NB4 (cell line): Measurements from ENCODE around the gene COX6A2.

Experiments
- DNase-seq: peaks from one replicate; pipeline ENCODE4 v3.0.0; 2010; ENCODE audit warnings: low read depth
- H3K4me3 ChIP-seq: one replicate; pipeline ENCODE4 v1.5.1; 2011; ENCODE audit warnings: mild to moderate bottlenecking, low read depth, low read length, moderate library complexity
- CTCF ChIP-seq: IDR thresholded peaks from one replicate; pipeline ENCODE4 v1.5.1; 2012; ENCODE audit warnings: low read depth, low read length
- MAX ChIP-seq: IDR thresholded peaks from 2 replicates; pipeline ENCODE4 v1.6.1; 2011; ENCODE audit warnings: low read depth, low read length
- MYC ChIP-seq: IDR thresholded peaks from 2 replicates; pipeline ENCODE4 v1.6.1; 2011; ENCODE audit warnings: low read depth, low read length
- POLR2A ChIP-seq: IDR thresholded peaks from 2 replicates; pipeline ENCODE4 v1.6.1; 2011; ENCODE audit warnings: mild to moderate bottlenecking; ENCODE audit not compliant: insufficient read length; ENCODE audit errors: extremely low read depth

The COX6A2 gene

GRCh38 chr16:31409433-31409832 is 18.7 kb downstream of the COX6A2 start:
- no peak for DNase-seq
- TF ChIP-seq MAX (no peak), CTCF (no peak), POLR2A (no peak), MYC (no peak)
- no peak overlapping the region for H3K4me3 ChIP-seq

GRCh38 chr16:31407406-31407805 is 20.8 kb downstream of the COX6A2 start:
- TF ChIP-seq MYC = no peak
- TF ChIP-seq CTCF = no peak
- no peak for TF ChIP-seq MAX
- TF ChIP-seq POLR2A = no peak
- H3K4me3 ChIP-seq = no peak overlapping the region
- DNase-seq = no peak

GRCh38 chr16:31404353-31405064 is 23.7 kb downstream of the COX6A2 start:
- no peak overlapping the region for H3K4me3 ChIP-seq
- DNase-seq = peak; percentile 18

GRCh38 chr16:31403590-31404352 is 24.4 kb downstream of the COX6A2 start:
- TF ChIP-seq CTCF (no peak), MAX (no peak), POLR2A (no peak), MYC (no peak)
- no peak for DNase-seq
- H3K4me3 ChIP-seq = no peak overlapping the region

More at GRCh38 chr16:31404353-31405064, 23.7 kb downstream of the COX6A2 start:
- TF ChIP-seq MYC = no peak
- no peak for TF ChIP-seq POLR2A
- TF ChIP-seq CTCF = no peak
- TF ChIP-seq MAX = no peak

- DNase-seq = peak; percentile 66
- TF ChIP-seq CTCF (no peak), POLR2A (no peak), MAX (no peak), MYC (no peak)
These were observed 25.5 kb downstream of the COX6A2 start for GRCh38 chr16:31402687-31403086.

More at GRCh38 chr16:31402687-31403086, 25.5 kb downstream of the COX6A2 start:
- no peak overlapping the region for H3K4me3 ChIP-seq
